GM12875 (cell line): ENCODE data around the gene CAMKK2.

Experiments used
- H3K4me3 ChIP-seq: one replicate; pipeline ENCODE4 v1.5.1; 2011; ENCODE audit warnings: low read depth, low read length, control low read depth
- TF ChIP-seq, protein P1 (sequence below): IDR thresholded peaks from 2 replicates; pipeline ENCODE4 v1.5.1; 2011; ENCODE audit warnings: low read depth, mild to moderate bottlenecking, control low read depth, inconsistent platforms, low read length, moderate library complexity, borderline replicate concordance; ENCODE audit not compliant: insufficient read depth

Gene CAMKK2

DNA sequence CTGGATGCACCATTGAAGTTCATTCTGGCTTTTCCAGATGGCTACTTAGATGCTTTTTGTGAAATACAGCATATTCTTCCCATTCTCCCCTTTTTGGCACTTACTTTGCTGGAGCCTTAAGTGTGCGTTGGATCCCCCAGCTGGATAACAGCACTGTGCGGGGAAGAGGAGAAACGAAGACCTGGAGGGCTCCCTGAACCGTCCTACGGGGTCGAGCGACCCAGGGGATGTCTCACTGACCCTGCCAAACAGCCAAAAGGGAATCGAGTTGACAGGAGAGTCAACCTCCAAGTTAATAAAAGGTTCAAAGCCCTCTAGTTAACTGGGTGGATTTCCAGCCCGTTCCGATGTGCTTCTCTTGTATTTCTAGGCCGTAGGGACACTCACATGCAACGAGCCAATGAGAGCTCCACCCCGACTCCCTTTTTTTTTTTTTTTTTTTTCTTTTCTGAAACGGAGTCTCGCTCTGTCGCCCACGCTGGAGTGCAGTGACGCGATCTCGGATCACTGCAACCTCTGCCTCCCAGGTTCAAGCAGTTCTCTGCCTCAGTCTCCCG lies 1.0 kb upstream of the CAMKK2 start:
- H3K4me3 ChIP-seq: peak overlapping the region; percentile 80
- TF ChIP-seq, protein P1, sequence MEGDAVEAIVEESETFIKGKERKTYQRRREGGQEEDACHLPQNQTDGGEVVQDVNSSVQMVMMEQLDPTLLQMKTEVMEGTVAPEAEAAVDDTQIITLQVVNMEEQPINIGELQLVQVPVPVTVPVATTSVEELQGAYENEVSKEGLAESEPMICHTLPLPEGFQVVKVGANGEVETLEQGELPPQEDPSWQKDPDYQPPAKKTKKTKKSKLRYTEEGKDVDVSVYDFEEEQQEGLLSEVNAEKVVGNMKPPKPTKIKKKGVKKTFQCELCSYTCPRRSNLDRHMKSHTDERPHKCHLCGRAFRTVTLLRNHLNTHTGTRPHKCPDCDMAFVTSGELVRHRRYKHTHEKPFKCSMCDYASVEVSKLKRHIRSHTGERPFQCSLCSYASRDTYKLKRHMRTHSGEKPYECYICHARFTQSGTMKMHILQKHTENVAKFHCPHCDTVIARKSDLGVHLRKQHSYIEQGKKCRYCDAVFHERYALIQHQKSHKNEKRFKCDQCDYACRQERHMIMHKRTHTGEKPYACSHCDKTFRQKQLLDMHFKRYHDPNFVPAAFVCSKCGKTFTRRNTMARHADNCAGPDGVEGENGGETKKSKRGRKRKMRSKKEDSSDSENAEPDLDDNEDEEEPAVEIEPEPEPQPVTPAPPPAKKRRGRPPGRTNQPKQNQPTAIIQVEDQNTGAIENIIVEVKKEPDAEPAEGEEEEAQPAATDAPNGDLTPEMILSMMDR: no peak

DNA sequence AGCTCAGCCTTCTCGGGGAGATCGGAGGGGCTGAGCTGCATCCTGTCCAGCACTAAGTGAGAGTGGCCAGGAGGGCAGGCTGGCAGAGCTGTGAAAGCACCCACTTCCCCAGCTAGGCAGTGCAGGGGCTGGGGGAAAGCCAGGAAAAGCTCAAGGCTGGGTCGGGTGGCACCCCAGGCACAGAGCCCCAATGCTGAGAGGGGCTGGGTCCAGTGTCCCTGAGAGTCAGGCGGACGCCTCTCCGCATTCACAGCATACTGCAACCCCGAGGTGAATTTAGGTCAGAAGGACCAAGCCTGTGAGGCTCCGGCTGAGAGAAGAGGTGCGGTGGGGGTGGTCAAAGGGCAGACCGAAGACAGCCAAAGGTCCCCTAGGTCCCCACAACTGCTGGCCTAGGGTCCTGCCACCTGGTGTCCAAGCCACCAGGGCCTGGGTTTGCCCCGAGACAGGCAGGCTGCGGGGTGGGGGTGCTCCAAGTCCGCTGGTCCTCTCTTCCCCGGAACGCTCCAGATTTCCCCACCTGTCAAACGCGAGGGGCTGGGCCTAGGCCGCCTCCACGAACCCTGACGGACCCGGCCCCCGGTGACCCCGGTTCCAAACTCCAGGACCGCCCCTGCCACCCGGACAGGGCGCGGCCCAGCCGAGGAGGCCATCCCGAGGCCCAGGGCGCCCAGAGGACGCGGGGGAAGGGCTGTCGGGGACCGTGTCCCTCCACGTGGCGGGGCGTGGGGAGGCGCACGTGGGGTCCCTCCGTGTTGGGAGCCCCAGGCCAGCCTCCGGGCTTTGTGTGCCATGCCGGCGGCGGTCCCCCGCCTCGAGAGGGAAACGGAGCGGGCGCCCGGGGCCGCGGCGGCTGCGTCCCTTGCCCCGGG lies 527 bp downstream of the CAMKK2 start:
- peak overlapping the region; percentile 94 for H3K4me3 ChIP-seq
- TF ChIP-seq, protein P1: no peak

- H3K4me3 ChIP-seq: peak overlapping the region; percentile 94
- TF ChIP-seq, protein P1: 0 out of 2 replicates have a peak, but pooled peaks have one; percentile 12
Observed at GRCh38 chr12:121295116-121295745, 1.3 kb downstream of the CAMKK2 start.

- TF ChIP-seq, protein P1: no peak
- H3K4me3 ChIP-seq: no peak overlapping the region
Observed at GRCh38 chr12:121294151-121294889, 2.2 kb downstream of the CAMKK2 start.

- TF ChIP-seq, protein P1: no peak
Observed at GRCh38 chr12:121293603-121294002, 2.9 kb downstream of the CAMKK2 start.

DNA sequence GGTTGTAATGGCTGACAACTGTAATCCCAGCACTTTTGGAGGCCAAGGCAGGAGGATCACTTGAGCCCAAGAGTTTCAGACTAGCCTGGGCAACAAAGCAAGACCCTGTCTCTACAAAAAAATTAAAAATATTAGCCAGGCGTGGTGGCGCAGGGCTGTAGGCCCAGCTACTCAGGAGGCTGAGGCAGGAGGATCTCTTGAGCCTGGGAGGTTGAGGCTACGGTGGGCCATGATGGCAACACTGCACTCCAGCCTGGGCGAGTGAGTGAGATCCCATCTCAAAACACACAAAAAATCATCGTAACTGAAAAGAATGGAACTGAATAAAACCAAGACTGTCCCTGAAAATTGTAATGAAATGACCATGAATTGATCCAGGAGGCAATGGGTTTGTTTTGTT lies 6.1 kb downstream of the CAMKK2 start:
- TF ChIP-seq, protein P1: no peak
- H3K4me3 ChIP-seq: no peak overlapping the region

More at GRCh38 chr12:121293603-121294002, 2.9 kb downstream of the CAMKK2 start:
- H3K4me3 ChIP-seq: no peak overlapping the region
